GM12892 (cell line): Measurements from ENCODE around the gene PEX5.
"Not testable (repeated sequence)": the region's sequence is repeated elsewhere in the genome, so short reads cannot be mapped to it uniquely, and the experiment has no call there.

Source experiments
- DNase-seq: peaks from one replicate; pipeline ENCODE4 v3.0.0; 2011; ENCODE audit not compliant: insufficient read length
- FAIRE-seq: peaks from 2 replicates; lab custom pipeline; 2011; peaks lifted over from hg19 to GRCh38; lab: Jason Lieb, UNC
- POLR2A ChIP-seq: IDR thresholded peaks from 2 replicates; pipeline ENCODE4 v1.6.1; 2011; ENCODE audit warnings: low read depth, low read length, control low read depth
- POLR2AphosphoS5 ChIP-seq: IDR thresholded peaks from 2 replicates; pipeline ENCODE4 v1.6.1; 2011; ENCODE audit warnings: low read depth, low read length, control low read depth
- TAF1 ChIP-seq: IDR thresholded peaks from 2 replicates; pipeline ENCODE4 v1.6.1; 2011; ENCODE audit warnings: low read depth, mild to moderate bottlenecking, control low read depth, low read length, borderline replicate concordance

PEX5 gene

GRCh38 chr12:7229741-7230140 is 40.3 kb downstream of the PEX5 start:
- DNase-seq, result no peak
- TF ChIP-seq POLR2A, result no peak
- FAIRE-seq, result no peak

DNA sequence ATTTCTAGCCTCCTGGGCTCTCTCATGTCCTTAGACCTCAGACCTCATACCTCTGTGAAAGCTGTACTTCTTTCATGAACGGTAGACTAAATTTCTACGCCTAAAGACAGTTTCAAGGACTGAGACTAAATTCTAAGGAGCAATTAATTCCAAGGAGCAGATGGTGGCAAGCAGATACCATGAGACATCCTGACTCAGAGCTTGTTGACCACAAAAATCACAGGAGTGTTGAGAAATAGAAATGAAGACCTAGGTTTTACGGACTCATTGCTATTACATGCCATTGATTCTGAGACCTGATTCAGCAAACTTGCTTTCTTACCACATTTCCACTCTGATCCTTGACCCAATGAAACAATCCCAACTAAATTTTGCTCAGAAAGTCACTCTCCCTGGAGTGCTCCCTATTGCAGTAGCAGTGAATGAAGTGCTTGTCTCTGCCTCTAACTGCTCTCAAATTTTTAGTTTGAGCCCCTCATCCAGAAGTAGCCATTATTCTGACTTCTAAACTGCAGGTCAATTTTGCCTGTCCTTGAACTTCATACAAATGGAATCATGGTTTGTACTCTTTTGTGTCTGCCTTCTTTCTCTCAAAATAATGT is 52.0 kb downstream of the PEX5 start:
- TF ChIP-seq POLR2AphosphoS5 (no peak), POLR2A (no peak), TAF1 (no peak)
- no peak for DNase-seq
- FAIRE-seq, result no peak

- TF ChIP-seq TAF1, result no peak
- no peak for TF ChIP-seq POLR2A
- no peak for TF ChIP-seq POLR2AphosphoS5
- FAIRE-seq (no peak), DNase-seq (no peak)
Observed at GRCh38 chr12:7242176-7243101, 53.0 kb downstream of the PEX5 start.

- not testable (repeated sequence) for FAIRE-seq, DNase-seq
Observed at GRCh38 chr12:7251328-7251996, 62.0 kb downstream of the PEX5 start.

- DNase-seq (no peak), FAIRE-seq (no peak)
- TF ChIP-seq POLR2AphosphoS5 (no peak), POLR2A (no peak), TAF1 (no peak)
Observed at GRCh38 chr12:7259060-7259459, 69.6 kb downstream of the PEX5 start.
